GM12878 (cell line): ENCODE measurements around the gene BTG2. TPM values are rescaled to one million over a fixed set of nuclear protein-coding genes. Genes with fewer than 3 reads are reported as not detected.

Experiments
- ATAC-seq: fragments of 200-7000 bp; cut with Tn5 transposase; 3 replicates; pipeline ENCODE4 v1.9.1; 2020; ENCODE audit warnings: mild to moderate bottlenecking, moderate library complexity
- BruUV-seq: library from RNA; stranded (reverse); fragments of 400-500 nt; replicated peaks from 2 replicates; lab custom pipeline; 2021; lab: Mats Ljungman, UMichigan
- CTCF ChIA-PET: fragments of 300-600 bp; sonication (Branson Sonifier 250); formaldehyde crosslinking; extraction: SDS; loops from one replicate; lab custom pipeline; 2021; ENCODE audit warnings: inconsistent platforms; lab: Yijun Ruan, JAX
- POLR2A ChIA-PET: fragments of 350-600 bp; formaldehyde crosslinking; extraction: SDS; loops from one replicate; lab custom pipeline; 2021; ENCODE audit warnings: inconsistent platforms; lab: Charles Lee
- RAD21 ChIA-PET: fragments of 300-600 bp; sonication (Branson Sonifier 250); formaldehyde crosslinking; loops from one replicate; lab custom pipeline; 2023; ENCODE audit warnings: antibody characterized with exemption; ENCODE audit not compliant: unreplicated experiment; lab: Charles Lee
- SMC1A ChIA-PET: fragments of 300-600 bp; sonication (Branson Sonifier 250); formaldehyde crosslinking; loops from one replicate; lab custom pipeline; 2023; ENCODE audit not compliant: unreplicated experiment, uncharacterized antibody; lab: Charles Lee
- DNase-seq: peaks from one replicate; pipeline ENCODE4 v3.0.0-alpha.2; 2011; ENCODE audit warnings: low read depth, low spot score
- FAIRE-seq: peaks from 3 replicates; lab custom pipeline; 2011; peaks lifted over from hg19 to GRCh38; lab: Jason Lieb, UNC
- H2AFZ ChIP-seq: 2 replicates; pipeline ENCODE4 v1.6.0; 2011; ENCODE audit warnings: low read depth, low read length, control low read depth; ENCODE audit not compliant: control insufficient read depth
- H3K27ac ChIP-seq: 2 replicates; pipeline ENCODE4 v1.5.1; 2011; ENCODE audit warnings: control low read depth; ENCODE audit not compliant: control insufficient read depth, insufficient read depth
- H3K27me3 ChIP-seq, 2 experiments: replicated peaks in 1 of 2; 2 replicates each; pipeline versions ENCODE4 v1.6.0 to v1.6.1; 2011; ENCODE audit warnings: low read length in 1 of 2; ENCODE audit not compliant: control insufficient read depth in 2 of 2, insufficient read depth in 2 of 2
- H3K36me3 ChIP-seq, 2 experiments: 2 replicates each; pipeline ENCODE4 v1.5.1; 2011; ENCODE audit warnings: low read length in 1 of 2; ENCODE audit not compliant: control insufficient read depth in 2 of 2, insufficient read depth in 2 of 2
- H3K4me1 ChIP-seq: 2 replicates; pipeline ENCODE4 v1.6.1; 2011; ENCODE audit warnings: mild to moderate bottlenecking, low read length, moderate library complexity, mixed read lengths; ENCODE audit not compliant: control insufficient read depth, insufficient read depth
- H3K4me2 ChIP-seq: 2 replicates; pipeline ENCODE4 v1.6.0; 2011; ENCODE audit warnings: control low read depth; ENCODE audit not compliant: control insufficient read depth, insufficient read depth
- H3K4me3 ChIP-seq: fragments of 200-600 bp; sonication (generic); 2 replicates; pipeline ENCODE4 v1.5.1; 2016
- H3K79me2 ChIP-seq: 2 replicates; pipeline ENCODE4 v1.6.0; 2011; ENCODE audit warnings: low read length; ENCODE audit not compliant: control insufficient read depth, insufficient read depth
- H3K9ac ChIP-seq: 2 replicates; pipeline ENCODE4 v1.8.0; 2011; ENCODE audit warnings: low read length, control low read depth, mixed read lengths; ENCODE audit not compliant: control insufficient read depth, insufficient read depth
- H3K9me3 ChIP-seq: replicated peaks from 3 replicates; pipeline ENCODE4 v1.5.1; 2011; ENCODE audit warnings: mild to moderate bottlenecking, low read length; ENCODE audit not compliant: control insufficient read depth, insufficient read depth
- H4K20me1 ChIP-seq: 2 replicates; pipeline ENCODE4 v1.6.0; 2011; ENCODE audit not compliant: control insufficient read depth, insufficient read depth
- RAD51 ChIP-seq: fragments of 450-650 bp; IDR thresholded peaks from 2 replicates; pipeline ENCODE4 v1.6.1; 2016; ENCODE audit warnings: moderate library complexity, mild to moderate bottlenecking, inconsistent platforms
- WGBS: methylation state at CpG from one replicate; pipeline ENCODE4 v1.1.6; 2016; ENCODE audit warnings: low lambda C conversion rate; ENCODE audit not compliant: insufficient replicate concordance, insufficient coverage; ENCODE audit errors: missing lambda C conversion rate; 5-methylcytosine and 5-hydroxymethylcytosine counted together
- in situ Hi-C: fragments of 300-500 bp; cut with MboI; formaldehyde crosslinking; loops from 9 replicates; pipeline ENCODE4 v1.14.3; 2018; ENCODE audit warnings: mixed read lengths
- intact Hi-C: fragments of 100-400 bp; cut with micrococcal nuclease; formaldehyde crosslinking; loops from one replicate; pipeline ENCODE4 v1.14.2; 2022; ENCODE audit not compliant: unreplicated experiment
- polyA plus RNA-seq, 11 experiments: library from polyadenylated mRNA; depleted of rRNA in 4 of 11; unstranded in 6 of 11; stranded (reverse) in 5 of 11; fragments of >200 nt; fragmentation: Nextera tagmentation in 4 of 11; fragmentation: Illumina TruSeq in 1 of 11; extraction: Ambion mirVana in 4 of 11; extraction: Trizol in 1 of 11; gene quantifications; 1 replicate in 1 of 11; 2 replicates in 10 of 11; pipeline versions ENCODE4 v1.2.1 to v1.2.3, GENCODE V29; 2011 to 2016; ENCODE audit warnings: inconsistent platforms in 2 of 11, missing spikeins in 2 of 11, low read depth in 1 of 11
- total RNA-seq, 4 experiments: library from RNA; depleted of rRNA in 3 of 4; stranded (reverse); fragments of >200 nt in 3 of 4; fragmentation: Illumina TruSeq in 1 of 4; extraction: Trizol in 1 of 4; gene quantifications; 2 replicates each; pipeline versions ENCODE4 v1.2.1 to v1.2.3, GENCODE V29; 2013 to 2021
- TF ChIP-seq, protein P1 (sequence below): IDR thresholded peaks from 2 replicates; pipeline ENCODE4 v1.6.1; 2012; ENCODE audit warnings: improper control_type of control experiment, low read depth, low read length; ENCODE audit not compliant: insufficient replicate concordance

BTG2 gene
- total and polyA plus RNA-seq, 10 of the 15 experiments (the other 5 are each of a cell fraction or from before 2014, with no cell fraction given) = 23.3 to 160 (median 98.1) TPM

GRCh38 chr1:203264052-203264501, 41.2 kb upstream of the BTG2 start:
- CTCF ChIA-PET = interaction anchor here (0.7 to 4.2 kb wide), 14 partner anchors 9 to 438 kb away, joined by 3 to 45 read pairs (median 3); no protein-coding TSS in a partner anchor
- H4K20me1 ChIP-seq = no peaks in the 10 kb centered on the region
- H3K4me2 ChIP-seq = no peak overlapping the region
- H3K9me3 ChIP-seq = no peaks in the 10 kb centered on the region
- no peak overlapping the region for H3K9ac ChIP-seq
- no peak overlapping the region for H3K4me3 ChIP-seq
- no peaks in the 10 kb centered on the region for H3K79me2 ChIP-seq
- POLR2A ChIA-PET = interaction anchor here (0.7 kb wide), 1 partner anchor 11 kb away, joined by 3 read pairs; no protein-coding TSS in a partner anchor
- WGBS = 63% methylated on average over 6 of the region's 6 CpGs
- ATAC-seq = no peak
- no peak for FAIRE-seq
- intact Hi-C loops = no loop called here
- H3K27me3 ChIP-seq = no peaks in the 10 kb centered on the region; a peak in 1 of 4 replicates
- TF ChIP-seq, protein P1, sequence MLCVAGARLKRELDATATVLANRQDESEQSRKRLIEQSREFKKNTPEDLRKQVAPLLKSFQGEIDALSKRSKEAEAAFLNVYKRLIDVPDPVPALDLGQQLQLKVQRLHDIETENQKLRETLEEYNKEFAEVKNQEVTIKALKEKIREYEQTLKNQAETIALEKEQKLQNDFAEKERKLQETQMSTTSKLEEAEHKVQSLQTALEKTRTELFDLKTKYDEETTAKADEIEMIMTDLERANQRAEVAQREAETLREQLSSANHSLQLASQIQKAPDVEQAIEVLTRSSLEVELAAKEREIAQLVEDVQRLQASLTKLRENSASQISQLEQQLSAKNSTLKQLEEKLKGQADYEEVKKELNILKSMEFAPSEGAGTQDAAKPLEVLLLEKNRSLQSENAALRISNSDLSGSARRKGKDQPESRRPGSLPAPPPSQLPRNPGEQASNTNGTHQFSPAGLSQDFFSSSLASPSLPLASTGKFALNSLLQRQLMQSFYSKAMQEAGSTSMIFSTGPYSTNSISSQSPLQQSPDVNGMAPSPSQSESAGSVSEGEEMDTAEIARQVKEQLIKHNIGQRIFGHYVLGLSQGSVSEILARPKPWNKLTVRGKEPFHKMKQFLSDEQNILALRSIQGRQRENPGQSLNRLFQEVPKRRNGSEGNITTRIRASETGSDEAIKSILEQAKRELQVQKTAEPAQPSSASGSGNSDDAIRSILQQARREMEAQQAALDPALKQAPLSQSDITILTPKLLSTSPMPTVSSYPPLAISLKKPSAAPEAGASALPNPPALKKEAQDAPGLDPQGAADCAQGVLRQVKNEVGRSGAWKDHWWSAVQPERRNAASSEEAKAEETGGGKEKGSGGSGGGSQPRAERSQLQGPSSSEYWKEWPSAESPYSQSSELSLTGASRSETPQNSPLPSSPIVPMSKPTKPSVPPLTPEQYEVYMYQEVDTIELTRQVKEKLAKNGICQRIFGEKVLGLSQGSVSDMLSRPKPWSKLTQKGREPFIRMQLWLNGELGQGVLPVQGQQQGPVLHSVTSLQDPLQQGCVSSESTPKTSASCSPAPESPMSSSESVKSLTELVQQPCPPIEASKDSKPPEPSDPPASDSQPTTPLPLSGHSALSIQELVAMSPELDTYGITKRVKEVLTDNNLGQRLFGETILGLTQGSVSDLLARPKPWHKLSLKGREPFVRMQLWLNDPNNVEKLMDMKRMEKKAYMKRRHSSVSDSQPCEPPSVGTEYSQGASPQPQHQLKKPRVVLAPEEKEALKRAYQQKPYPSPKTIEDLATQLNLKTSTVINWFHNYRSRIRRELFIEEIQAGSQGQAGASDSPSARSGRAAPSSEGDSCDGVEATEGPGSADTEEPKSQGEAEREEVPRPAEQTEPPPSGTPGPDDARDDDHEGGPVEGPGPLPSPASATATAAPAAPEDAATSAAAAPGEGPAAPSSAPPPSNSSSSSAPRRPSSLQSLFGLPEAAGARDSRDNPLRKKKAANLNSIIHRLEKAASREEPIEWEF = no peak
- TF ChIP-seq RAD51 = peak; percentile 75
- no peak for DNase-seq
- no peaks in the 10 kb centered on the region for H3K36me3 ChIP-seq
- in situ Hi-C loops = no loop called here
- H2AFZ ChIP-seq = no peak overlapping the region
- no TSS peak for BruUV-seq
- H3K27ac ChIP-seq = no peak overlapping the region
- H3K4me1 ChIP-seq = peaks cover 6% of the 10 kb centered on the region
- RAD21 ChIA-PET = interaction anchor here (0.8 to 1.7 kb wide), 5 partner anchors 9 to 225 kb away, joined by 3 to 6 read pairs (median 3); no protein-coding TSS in a partner anchor
- SMC1A ChIA-PET = interaction anchor here (0.5 to 17.6 kb wide), 8 partner anchors 12 to 224 kb away, joined by 3 to 508 read pairs (median 4); no protein-coding TSS in a partner anchor
